Ramos (cell line): ENCODE measurements around the gene GLIS2.

Source experiments
- in situ Hi-C: fragments of 300-500 bp; cut with MboI; formaldehyde crosslinking; loops from one replicate; pipeline ENCODE4 v1.14.3; 2022; ENCODE audit warnings: low sequenced_read_pairs; ENCODE audit not compliant: unreplicated experiment

Gene GLIS2

GRCh38 chr16:4315186-4316107 lies at the start of gene GLIS2:
Gene GLIS2 (plus strand): TSS chr16:4316067. CDS start chr16:4332281, 16,214 bp downstream.
- in situ Hi-C loops, result no loop called here

- in situ Hi-C loops, result no loop called here
Measured at GRCh38 chr16:4266372-4266771, 49.5 kb upstream of the GLIS2 start.

GRCh38 chr16:4270091-4270490 lies 45.8 kb upstream of the GLIS2 start:
- in situ Hi-C loops, result no loop called here

GRCh38 chr16:4270595-4270994 lies 45.3 kb upstream of the GLIS2 start:
- in situ Hi-C loops, result no loop called here

GRCh38 chr16:4271176-4272113 lies 44.4 kb upstream of the GLIS2 start:
- in situ Hi-C loops, result no loop called here

GRCh38 chr16:4272114-4272956 lies 43.5 kb upstream of the GLIS2 start:
- in situ Hi-C loops, result no loop called here

GRCh38 chr16:4273858-4274311 lies 42.0 kb upstream of the GLIS2 start:
- in situ Hi-C loops, result no loop called here

GRCh38 chr16:4275861-4276260 lies 40.0 kb upstream of the GLIS2 start:
- in situ Hi-C loops, result no loop called here

- in situ Hi-C loops, result no loop called here
Measured at GRCh38 chr16:4277987-4278513, 37.8 kb upstream of the GLIS2 start.

- in situ Hi-C loops, result no loop called here
Measured at GRCh38 chr16:4280625-4281024, 35.2 kb upstream of the GLIS2 start.

- in situ Hi-C loops, result no loop called here
Measured at GRCh38 chr16:4283441-4283840, 32.4 kb upstream of the GLIS2 start.

GRCh38 chr16:4283939-4284338 lies 31.9 kb upstream of the GLIS2 start:
- in situ Hi-C loops, result no loop called here

GRCh38 chr16:4285167-4285566 lies 30.7 kb upstream of the GLIS2 start:
- in situ Hi-C loops, result no loop called here

GRCh38 chr16:4288148-4288921 lies 27.5 kb upstream of the GLIS2 start:
- in situ Hi-C loops, result no loop called here

GRCh38 chr16:4290236-4290830 lies 25.5 kb upstream of the GLIS2 start:
- in situ Hi-C loops, result loop anchor here (5.0 kb wide), 1 partner anchor 42 kb away; no protein-coding TSS in a partner anchor

- in situ Hi-C loops, result loop anchor here (5.0 kb wide), 1 partner anchor 41 kb away; no protein-coding TSS in a partner anchor
Measured at GRCh38 chr16:4291699-4292098, 24.2 kb upstream of the GLIS2 start.

- in situ Hi-C loops, result loop anchor here (5.0 kb wide), 1 partner anchor 39 kb away; no protein-coding TSS in a partner anchor
Measured at GRCh38 chr16:4293181-4293716, 22.6 kb upstream of the GLIS2 start.
